HepG2 (cell line): Measurements from ENCODE around the gene SPOPL. TPM values are rescaled to one million over a fixed set of nuclear protein-coding genes. Genes with fewer than 3 reads are reported as not detected.
A peak's percentile ranks its signal among the peaks of the same experiment; 100 is the strongest.

Experiments
- ATAC-seq: fragments of 200-7000 bp; cut with Tn5 transposase; 3 replicates; pipeline ENCODE4 v1.9.1; 2020; ENCODE audit warnings: mild to moderate bottlenecking, moderate library complexity
- BruUV-seq: library from RNA; stranded (reverse); fragments of 400-500 nt; replicated peaks from 2 replicates; lab custom pipeline; 2021; lab: Mats Ljungman, UMichigan
- CTCF ChIA-PET: fragments of 300-600 bp; formaldehyde crosslinking; extraction: SDS; loops from one replicate; lab custom pipeline; 2021; ENCODE audit warnings: low total read pairs, inconsistent platforms, low intra/inter-chr PET ratio; lab: Yijun Ruan, JAX
- POLR2A ChIA-PET: fragments of 350-600 bp; sonication (Branson Sonifier 250); formaldehyde crosslinking; loops from one replicate; lab custom pipeline; 2020; ENCODE audit warnings: antibody characterized with exemption, inconsistent platforms; lab: Yijun Ruan, JAX
- DNase-seq: peaks from one replicate; pipeline ENCODE4 v3.0.0-alpha.2; 2015; ENCODE audit warnings: low spot score
- FAIRE-seq: peaks from 3 replicates; lab custom pipeline; 2011; peaks lifted over from hg19 to GRCh38; lab: Jason Lieb, UNC
- H2AFZ ChIP-seq: one replicate; pipeline ENCODE4 v1.6.1; 2011; ENCODE audit warnings: low read length, inconsistent platforms
- H3K27ac ChIP-seq: fragments of 300-600 bp; 3 replicates; pipeline ENCODE4 v1.8.0; 2011; ENCODE audit warnings: mixed run types, mild to moderate bottlenecking, mixed read lengths, low read length, inconsistent platforms; ENCODE audit not compliant: insufficient read depth; ENCODE audit errors: extremely low read length
- H3K27me3 ChIP-seq, 2 experiments: fragments of 200-600 bp in 1 of 2; 2 replicates in 1 of 2; 3 replicates in 1 of 2; pipeline versions ENCODE4 v1.6.0 to v1.8.0; 2011; ENCODE audit warnings: low read length in 2 of 2, mild to moderate bottlenecking in 2 of 2, moderate library complexity in 2 of 2, inconsistent platforms in 1 of 2; ENCODE audit not compliant: insufficient read depth in 2 of 2, control insufficient read depth in 1 of 2
- H3K36me3 ChIP-seq, 2 experiments: fragments of 200-600 bp in 1 of 2; replicated peaks in 1 of 2; 2 replicates in 1 of 2; 3 replicates in 1 of 2; pipeline versions ENCODE4 v1.5.1 to v1.8.0; 2011; ENCODE audit warnings: low read length in 2 of 2, inconsistent platforms in 1 of 2; ENCODE audit not compliant: insufficient read depth in 2 of 2, control insufficient read depth in 1 of 2
- H3K4me1 ChIP-seq: 2 replicates; pipeline ENCODE4 v1.5.1; 2012; ENCODE audit warnings: low read length, inconsistent platforms; ENCODE audit not compliant: insufficient read depth
- H3K4me2 ChIP-seq: 2 replicates; pipeline ENCODE4 v1.6.0; 2011; ENCODE audit warnings: low read depth, low read length, inconsistent platforms
- H3K4me3 ChIP-seq, 3 experiments: fragments of 200-600 bp in 1 of 3; sonication (generic), shearing (Covaris generic) in 1 of 3; replicated peaks in 1 of 3; 2 replicates each; pipeline ENCODE4 v1.5.1; 2011 to 2016; ENCODE audit warnings: low read length in 3 of 3, inconsistent platforms in 2 of 3, low read depth in 2 of 3, mild to moderate bottlenecking in 2 of 3, control low read depth in 1 of 3, mixed read lengths in 1 of 3; ENCODE audit not compliant: insufficient read depth in 1 of 3
- H3K79me2 ChIP-seq: one replicate; pipeline ENCODE4 v1.6.1; 2011; ENCODE audit warnings: low read length, inconsistent platforms; ENCODE audit not compliant: insufficient read depth
- H3K9ac ChIP-seq: 2 replicates; pipeline ENCODE4 v1.6.0; 2011; ENCODE audit warnings: mild to moderate bottlenecking, low read depth, low read length, inconsistent platforms; ENCODE audit not compliant: insufficient read depth
- H3K9me3 ChIP-seq: 2 replicates; pipeline ENCODE4 v1.5.1; 2012; ENCODE audit warnings: mild to moderate bottlenecking, low read length
- H4K20me1 ChIP-seq: 2 replicates; pipeline ENCODE4 v1.6.0; 2011; ENCODE audit warnings: inconsistent platforms, mild to moderate bottlenecking, low read length, moderate library complexity; ENCODE audit not compliant: insufficient read depth
- KDM3A ChIP-seq: IDR thresholded peaks from 2 replicates; pipeline ENCODE4 v1.6.1; 2018; ENCODE audit warnings: low read depth, missing compliant biosample characterization
- MAFF ChIP-seq: IDR thresholded peaks from 2 replicates; pipeline ENCODE4 v1.6.1; 2011; ENCODE audit warnings: low read depth, low read length, improper control_type of control experiment
- MAFK ChIP-seq, 2 experiments: IDR thresholded peaks in 1 of 2; conservative IDR thresholded peaks in 1 of 2; 2 replicates each; pipeline ENCODE4 v1.6.1; 2011; ENCODE audit warnings: improper control_type of control experiment in 2 of 2, low read length in 2 of 2
- MXI1 ChIP-seq: IDR thresholded peaks from 3 replicates; pipeline ENCODE4 v1.6.1; 2012; ENCODE audit warnings: low read depth, low read length, inconsistent platforms, borderline replicate concordance
- PHF21A ChIP-seq: sonication (generic); formaldehyde crosslinking; IDR thresholded peaks from 2 replicates; pipeline ENCODE4 v1.5.0; 2020; ENCODE audit warnings: mild to moderate bottlenecking, missing genetic modification reagents
- PTBP1 ChIP-seq: fragments of 200-400 bp; formaldehyde crosslinking; IDR thresholded peaks from 2 replicates; pipeline ENCODE4 v1.6.1; 2018; ENCODE audit warnings: low read length, low read depth; ENCODE audit not compliant: poor library complexity, severe bottlenecking
- RBM22 ChIP-seq: fragments of 200-400 bp; formaldehyde crosslinking; optimal IDR thresholded peaks from 2 replicates; pipeline ENCODE3; 2017; ENCODE audit warnings: mild to moderate bottlenecking, low read length, moderate library complexity
- TAF1 ChIP-seq: sonication (generic); formaldehyde crosslinking; IDR thresholded peaks from 2 replicates; pipeline ENCODE4 v1.4.0; 2020; ENCODE audit warnings: missing genetic modification reagents
- TBL1XR1 ChIP-seq: fragments of 150-350 bp; IDR thresholded peaks from 2 replicates; pipeline ENCODE4 v1.6.1; 2014; ENCODE audit warnings: borderline replicate concordance, low read length; ENCODE audit not compliant: partially characterized antibody
- ZC3H4 ChIP-seq: sonication (generic); formaldehyde crosslinking; IDR thresholded peaks from 2 replicates; pipeline ENCODE4 v1.4.0; 2020; ENCODE audit warnings: missing genetic modification reagents, borderline replicate concordance
- ZNF256 ChIP-seq: sonication (generic); formaldehyde crosslinking; conservative IDR thresholded peaks from 2 replicates; pipeline ENCODE4 v1.4.0; 2020; ENCODE audit warnings: missing genetic modification reagents
- ZNF570 ChIP-seq: sonication (generic); formaldehyde crosslinking; IDR thresholded peaks from 2 replicates; pipeline ENCODE4 v1.4.0; 2020; ENCODE audit warnings: mild to moderate bottlenecking, missing genetic modification reagents, borderline replicate concordance
- whole genome bisulfite sequencing: methylation state at CpG from one replicate; pipeline ENCODE4 v1.1.6; 2017; ENCODE audit warnings: low lambda C conversion rate; 5-methylcytosine and 5-hydroxymethylcytosine counted together
- in situ Hi-C: cut with HindIII; loops from 2 replicates; pipeline ENCODE4 v1.10.0; 2017; ENCODE audit warnings: low pct_unique_long_range_greater_than_20kb; ENCODE audit not compliant: extremely low pct_ligation_motif_present
- intact Hi-C: fragments of 100-400 bp; cut with micrococcal nuclease; formaldehyde crosslinking; loops from one replicate; pipeline ENCODE4 v1.10.0; 2022; ENCODE audit not compliant: unreplicated experiment
- polyA plus RNA-seq, 8 experiments: library from polyadenylated mRNA; depleted of rRNA in 3 of 8; stranded (reverse) in 7 of 8; unstranded in 1 of 8; fragments of >200 nt; fragmentation: Illumina TruSeq in 4 of 8; extraction: Trizol in 4 of 8; gene quantifications; 2 replicates each; pipeline versions ENCODE4 v1.2.1 to v1.2.3, GENCODE V29; 2011 to 2016; ENCODE audit warnings: low read depth in 4 of 8, missing spikeins in 1 of 8, mixed read lengths in 1 of 8; ENCODE audit not compliant: insufficient read depth in 1 of 8
- total RNA-seq, 5 experiments: library from RNA; depleted of rRNA; stranded (reverse); fragments of >200 nt; fragmentation: Illumina TruSeq; extraction: Trizol; gene quantifications; 2 replicates each; pipeline ENCODE4 v1.2.3, GENCODE V29; 2016; ENCODE audit warnings: low read depth in 1 of 5
- TF ChIP-seq, protein P1 (sequence below): sonication (generic); formaldehyde crosslinking; IDR thresholded peaks from 2 replicates; pipeline ENCODE4 v1.5.1; 2020; ENCODE audit warnings: mild to moderate bottlenecking, missing genetic modification reagents, moderate library complexity
- TF ChIP-seq, protein P2 (sequence below): sonication (generic); formaldehyde crosslinking; IDR thresholded peaks from 2 replicates; pipeline ENCODE4 v1.5.0; 2020; ENCODE audit warnings: mild to moderate bottlenecking, missing genetic modification reagents

Gene SPOPL
- total and polyA plus RNA-seq, 2 of the 13 experiments (the other 11 are each of a cell fraction or from before 2014, with no cell fraction given), result 12.6 to 51.6 TPM

- peaks cover 36% of the 10 kb centered on the region for H3K79me2 ChIP-seq
- no peak overlapping the region for H3K9ac ChIP-seq
- intact Hi-C loops, result no loop called here
- no peak overlapping the region for H3K27ac ChIP-seq
- DNase-seq (no peak), FAIRE-seq (no peak), ATAC-seq (no peak)
- peaks cover 5 to 38% of the 10 kb centered on the region in 2 experiments for H3K36me3 ChIP-seq
- BruUV-seq, result no TSS peak
- CTCF ChIA-PET, result no interaction called here
- no peaks in the 10 kb centered on the region for H3K9me3 ChIP-seq
- WGBS, result 93% methylated on average over 3 of the region's 3 CpGs
- POLR2A ChIA-PET, result no interaction called here
- 0 out of 2 replicates have a peak, but pooled peaks cover 4% of the 10 kb centered on the region for H4K20me1 ChIP-seq
- no peak overlapping the region for H3K4me3 ChIP-seq
- H3K27me3 ChIP-seq, result no peaks in the 10 kb centered on the region
- H2AFZ ChIP-seq, result no peak overlapping the region
- no peak overlapping the region for H3K4me2 ChIP-seq
- TF ChIP-seq ZNF570 (CRISPR knock-in tag) (no peak), TAF1 (CRISPR knock-in tag) (no peak)
- TF ChIP-seq, all 625 proteins: peak for 0
- in situ Hi-C loops, result no loop called here
- peaks cover 9% of the 10 kb centered on the region for H3K4me1 ChIP-seq
Observed at GRCh38 chr2:138550670-138551287, 49.2 kb downstream of the SPOPL start.

- Histone ChIP-seq H4K20me1 (no peaks in the 10 kb centered on the region), H3K9me3 (no peaks in the 10 kb centered on the region), H3K36me3 (peaks cover 5 to 42% of the 10 kb centered on the region in 2 experiments), H3K27me3 (no peaks in the 10 kb centered on the region), H3K79me2 (peaks cover 4% of the 10 kb centered on the region), H2AFZ (no peak overlapping the region), H3K27ac (no peak overlapping the region), H3K4me2 (no peak overlapping the region), H3K9ac (no peak overlapping the region), H3K4me3 (no peak overlapping the region), H3K4me1 (no peaks in the 10 kb centered on the region)
- CTCF ChIA-PET, result no interaction called here
- FAIRE-seq (no peak), ATAC-seq (no peak), DNase-seq (no peak)
- no TSS peak for BruUV-seq
- POLR2A ChIA-PET, result no interaction called here
- 97% methylated on average over 3 of the region's 3 CpGs for WGBS
- intact Hi-C loops, result no loop called here
- in situ Hi-C loops, result no loop called here
- peak; percentile 84 to 90 for TF ChIP-seq MAFK (conservative IDR thresholded peaks at IDR 0.05 in 1 of 2, IDR thresholded peaks at IDR 0.05 in 1 of 2; ENCODE audit: low read length in 2 of 2)
- no peak for TF ChIP-seq KDM3A
- TF ChIP-seq TBL1XR1, result no peak
- peak; percentile 36 for TF ChIP-seq RBM22
- TF ChIP-seq PHF21A (CRISPR knock-in tag), result no peak
- peak; percentile 83 for TF ChIP-seq MAFF
- TF ChIP-seq, protein P1, sequence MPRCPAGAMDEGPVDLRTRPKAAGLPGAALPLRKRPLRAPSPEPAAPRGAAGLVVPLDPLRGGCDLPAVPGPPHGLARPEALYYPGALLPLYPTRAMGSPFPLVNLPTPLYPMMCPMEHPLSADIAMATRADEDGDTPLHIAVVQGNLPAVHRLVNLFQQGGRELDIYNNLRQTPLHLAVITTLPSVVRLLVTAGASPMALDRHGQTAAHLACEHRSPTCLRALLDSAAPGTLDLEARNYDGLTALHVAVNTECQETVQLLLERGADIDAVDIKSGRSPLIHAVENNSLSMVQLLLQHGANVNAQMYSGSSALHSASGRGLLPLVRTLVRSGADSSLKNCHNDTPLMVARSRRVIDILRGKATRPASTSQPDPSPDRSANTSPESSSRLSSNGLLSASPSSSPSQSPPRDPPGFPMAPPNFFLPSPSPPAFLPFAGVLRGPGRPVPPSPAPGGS (CRISPR knock-in tag), result no peak
- no peak for TF ChIP-seq MXI1
- TF ChIP-seq ZC3H4, result no peak
- no peak for TF ChIP-seq PTBP1
- TF ChIP-seq, protein P2, sequence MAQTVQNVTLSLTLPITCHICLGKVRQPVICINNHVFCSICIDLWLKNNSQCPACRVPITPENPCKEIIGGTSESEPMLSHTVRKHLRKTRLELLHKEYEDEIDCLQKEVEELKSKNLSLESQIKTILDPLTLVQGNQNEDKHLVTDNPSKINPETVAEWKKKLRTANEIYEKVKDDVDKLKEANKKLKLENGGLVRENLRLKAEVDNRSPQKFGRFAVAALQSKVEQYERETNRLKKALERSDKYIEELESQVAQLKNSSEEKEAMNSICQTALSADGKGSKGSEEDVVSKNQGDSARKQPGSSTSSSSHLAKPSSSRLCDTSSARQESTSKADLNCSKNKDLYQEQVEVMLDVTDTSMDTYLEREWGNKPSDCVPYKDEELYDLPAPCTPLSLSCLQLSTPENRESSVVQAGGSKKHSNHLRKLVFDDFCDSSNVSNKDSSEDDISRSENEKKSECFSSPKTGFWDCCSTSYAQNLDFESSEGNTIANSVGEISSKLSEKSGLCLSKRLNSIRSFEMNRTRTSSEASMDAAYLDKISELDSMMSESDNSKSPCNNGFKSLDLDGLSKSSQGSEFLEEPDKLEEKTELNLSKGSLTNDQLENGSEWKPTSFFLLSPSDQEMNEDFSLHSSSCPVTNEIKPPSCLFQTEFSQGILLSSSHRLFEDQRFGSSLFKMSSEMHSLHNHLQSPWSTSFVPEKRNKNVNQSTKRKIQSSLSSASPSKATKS (CRISPR knock-in tag), result no peak
- TF ChIP-seq ZNF256 (CRISPR knock-in tag), result no peak
Observed at GRCh38 chr2:138554123-138554522, 52.6 kb downstream of the SPOPL start.
